Jurkat, Clone E6-1 (cell line): ENCODE measurements around the gene NME3. TPM values are rescaled to one million over a fixed set of nuclear protein-coding genes. Genes with fewer than 3 reads are reported as not detected.
"Not testable (repeated sequence)": the region's sequence is repeated elsewhere in the genome, so short reads cannot be mapped to it uniquely, and the experiment has no call there.

Source experiments
- DNase-seq: peaks from one replicate; pipeline ENCODE4 v3.0.0-alpha.2; 2011; ENCODE audit warnings: low read depth, low spot score
- H3K4me3 ChIP-seq: 2 replicates; pipeline ENCODE4 v1.5.1; 2011; ENCODE audit warnings: mild to moderate bottlenecking, low read length, control low read depth, moderate library complexity
- polyA plus RNA-seq: library from polyadenylated mRNA; unstranded; fragments of >200 nt; gene quantifications from one replicate; pipeline ENCODE4 v1.2.1, GENCODE V29; 2012; ENCODE audit warnings: missing spikeins; ENCODE audit not compliant: insufficient read length, insufficient read depth

Gene NME3
- 3.6 TPM for polyA plus RNA-seq

DNA sequence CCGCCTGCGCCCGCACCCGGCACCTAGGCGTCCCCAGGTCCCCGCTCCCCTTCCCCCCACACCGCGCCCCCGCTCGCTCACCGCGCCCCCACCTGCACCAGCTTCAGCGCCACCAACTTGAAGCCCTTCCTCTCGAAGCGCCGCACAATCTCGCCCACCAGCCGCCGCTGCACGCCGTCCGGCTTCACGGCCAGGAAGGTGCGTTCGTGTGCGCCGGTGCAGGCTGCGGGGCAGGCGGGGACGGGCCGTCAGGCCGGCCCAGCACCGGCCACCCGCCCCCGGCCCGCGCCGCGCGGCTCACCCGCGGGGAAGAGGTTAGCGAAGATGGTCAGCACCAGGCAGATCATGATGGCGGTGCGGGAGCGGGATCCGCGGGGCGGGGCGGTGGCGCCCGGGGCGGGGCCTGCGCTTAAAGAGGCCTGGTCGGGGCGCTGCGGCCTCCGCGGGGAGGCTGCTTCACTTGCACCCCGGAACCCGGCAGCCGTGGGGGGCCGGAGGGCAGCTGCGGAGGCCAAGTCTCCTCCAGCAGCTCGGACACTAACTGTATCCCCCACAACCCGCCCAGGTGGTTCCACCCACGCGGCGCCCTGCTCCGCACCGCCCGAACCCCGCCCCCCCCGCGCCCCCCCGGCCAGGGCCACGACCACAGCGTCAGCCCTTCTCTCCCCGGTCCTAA lies at the start of gene NME3:
Gene NME3, minus strand, starts transcription at position 356 of the 676 bp plus-strand sequence. Its CDS starts 9 bp downstream, at position 347.
- H3K4me3 ChIP-seq = peak within 1 kb of the TSS; percentile 85
- DNase-seq = no peak

DNA sequence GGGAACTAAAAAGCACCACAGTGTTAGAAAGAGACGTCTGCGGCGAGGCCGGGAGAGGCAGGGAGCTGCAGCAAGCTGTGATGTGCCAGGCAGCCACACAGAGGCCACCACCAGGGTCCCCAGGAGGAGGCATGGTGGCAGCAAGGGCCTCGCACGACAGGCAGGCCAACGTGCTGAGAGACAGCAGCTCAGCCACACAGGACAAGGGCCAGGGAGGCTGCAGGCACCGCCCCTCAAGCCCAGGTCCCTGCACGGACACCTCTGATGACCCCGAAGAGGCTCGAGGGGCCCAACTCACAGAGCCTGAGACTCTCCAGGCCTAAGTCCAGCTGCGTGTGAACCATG lies 49.6 kb upstream of the NME3 start:
- DNase-seq = no peak
- no peak overlapping the region for H3K4me3 ChIP-seq

DNA sequence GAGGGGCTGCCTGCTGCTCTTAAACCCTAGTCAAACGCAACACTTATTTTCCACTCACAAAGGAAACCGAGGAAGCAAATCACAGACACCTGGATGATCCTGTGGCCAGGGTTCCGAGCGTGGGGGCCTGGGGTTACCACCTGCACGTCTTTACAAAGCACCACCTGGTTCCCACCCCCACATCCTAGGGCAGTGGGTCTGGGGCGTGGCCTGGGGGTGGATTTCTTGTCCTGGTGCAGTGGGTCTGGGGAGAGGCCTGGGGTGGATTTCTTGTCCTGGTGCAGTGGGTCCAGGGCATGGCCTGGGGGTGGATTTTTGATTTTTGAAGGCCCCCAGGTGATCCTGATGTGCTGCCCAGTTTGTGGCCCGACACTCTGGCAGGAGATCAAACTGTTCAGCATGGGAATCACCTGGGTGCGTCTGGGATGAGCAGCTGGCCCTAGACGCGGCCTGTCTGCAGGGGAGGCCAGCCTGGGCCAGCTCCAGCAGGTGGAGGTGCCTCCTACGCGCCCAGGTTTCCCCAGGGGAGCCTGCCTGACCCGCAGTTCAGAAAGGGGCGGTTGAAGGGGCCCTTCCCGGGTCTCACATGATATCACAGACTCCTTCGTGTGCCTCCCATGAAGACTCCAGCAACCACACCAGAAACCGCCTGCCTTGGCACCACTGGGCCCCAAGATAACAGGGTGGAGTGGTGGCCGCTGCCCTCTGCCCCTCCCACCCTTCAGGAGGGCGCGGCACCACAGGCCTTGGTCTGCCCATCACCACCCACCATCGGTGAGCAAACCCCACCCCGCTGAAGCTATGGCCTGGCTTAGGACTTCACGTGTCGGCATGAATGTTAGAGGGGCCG lies 49.0 kb upstream of the NME3 start:
- H3K4me3 ChIP-seq = no peak overlapping the region
- DNase-seq = no peak

DNA sequence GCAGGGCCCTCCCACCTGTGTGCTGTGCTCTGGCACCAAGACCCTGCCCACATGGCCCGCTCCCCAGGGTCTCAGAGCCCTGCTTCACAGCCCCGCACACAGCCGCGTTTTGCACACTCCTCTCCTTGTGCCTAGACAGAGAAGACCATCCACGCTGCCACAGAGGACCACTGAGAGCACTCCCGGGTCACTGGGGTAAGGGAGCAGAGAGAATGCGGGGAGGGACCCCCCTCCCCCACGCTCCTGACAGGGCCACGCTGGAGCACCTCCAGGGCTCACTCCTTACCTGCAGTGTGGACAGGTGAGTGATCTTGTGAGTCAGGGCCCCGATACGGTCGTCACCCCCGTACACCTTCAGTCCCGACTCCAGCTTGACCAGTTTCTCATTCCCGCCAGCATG lies 48.3 kb upstream of the NME3 start:
- DNase-seq = no peak
- H3K4me3 ChIP-seq = no peak overlapping the region

GRCh38 chr16:1818873-1819525 lies 47.7 kb upstream of the NME3 start:
- H3K4me3 ChIP-seq = no peak overlapping the region
- no peak for DNase-seq

DNA sequence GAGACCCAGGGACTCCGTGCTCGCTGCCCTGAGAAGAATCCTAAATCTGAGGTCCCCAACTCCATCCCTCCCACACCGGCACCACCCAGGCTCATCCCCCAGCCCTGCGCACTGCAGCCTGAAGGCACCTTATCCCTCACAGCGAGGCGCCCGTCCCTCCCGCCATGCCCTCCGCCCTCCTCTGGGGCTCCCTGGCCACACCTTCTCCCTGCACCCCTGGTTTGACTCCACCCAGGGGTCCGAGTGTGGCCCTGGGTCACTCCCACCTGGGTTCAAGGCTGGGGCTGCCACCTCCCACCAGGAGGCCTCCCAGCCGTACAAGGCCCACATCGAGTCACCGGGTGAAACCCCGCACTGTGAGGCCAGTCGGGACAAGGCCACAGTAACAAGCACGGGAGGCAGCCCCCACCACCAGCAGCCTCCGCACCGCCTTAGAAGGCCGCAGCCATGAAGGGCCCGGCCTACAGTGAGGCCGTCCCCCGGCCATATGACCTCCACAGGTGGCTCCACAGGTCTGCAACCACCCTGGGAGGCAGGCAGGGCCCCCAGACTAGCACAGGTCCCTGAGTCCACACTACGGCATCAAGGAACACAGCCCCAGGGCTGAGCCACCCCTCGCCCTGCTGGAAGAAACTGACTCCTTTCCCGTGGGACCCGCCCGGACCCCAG lies 47.0 kb upstream of the NME3 start:
- H3K4me3 ChIP-seq = no peak overlapping the region
- no peak for DNase-seq

DNA sequence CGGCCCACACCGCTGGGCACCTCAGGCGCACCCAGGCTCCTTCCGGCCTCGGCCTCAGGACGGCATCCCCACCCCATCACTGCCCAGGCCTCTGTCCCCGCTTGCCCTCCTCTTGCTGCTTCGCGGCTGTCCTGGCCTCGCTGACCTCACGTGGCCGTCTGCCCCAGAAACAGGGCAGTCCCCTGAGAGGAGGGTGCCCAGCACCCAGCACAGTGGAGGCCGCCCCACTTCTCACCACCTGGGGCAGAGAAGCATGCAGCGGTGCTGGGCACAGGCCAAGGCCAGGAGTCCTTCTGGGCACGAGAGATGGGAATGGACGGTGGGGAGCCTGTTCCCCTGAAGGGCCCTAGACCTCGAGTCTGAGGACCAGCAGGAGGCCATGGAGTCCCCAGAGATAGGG lies 46.4 kb upstream of the NME3 start:
- H3K4me3 ChIP-seq = no peak overlapping the region
- DNase-seq = no peak

- H3K4me3 ChIP-seq = no peak overlapping the region
- no peak for DNase-seq
Measured at GRCh38 chr16:1817276-1817589, 45.9 kb upstream of the NME3 start.

DNA sequence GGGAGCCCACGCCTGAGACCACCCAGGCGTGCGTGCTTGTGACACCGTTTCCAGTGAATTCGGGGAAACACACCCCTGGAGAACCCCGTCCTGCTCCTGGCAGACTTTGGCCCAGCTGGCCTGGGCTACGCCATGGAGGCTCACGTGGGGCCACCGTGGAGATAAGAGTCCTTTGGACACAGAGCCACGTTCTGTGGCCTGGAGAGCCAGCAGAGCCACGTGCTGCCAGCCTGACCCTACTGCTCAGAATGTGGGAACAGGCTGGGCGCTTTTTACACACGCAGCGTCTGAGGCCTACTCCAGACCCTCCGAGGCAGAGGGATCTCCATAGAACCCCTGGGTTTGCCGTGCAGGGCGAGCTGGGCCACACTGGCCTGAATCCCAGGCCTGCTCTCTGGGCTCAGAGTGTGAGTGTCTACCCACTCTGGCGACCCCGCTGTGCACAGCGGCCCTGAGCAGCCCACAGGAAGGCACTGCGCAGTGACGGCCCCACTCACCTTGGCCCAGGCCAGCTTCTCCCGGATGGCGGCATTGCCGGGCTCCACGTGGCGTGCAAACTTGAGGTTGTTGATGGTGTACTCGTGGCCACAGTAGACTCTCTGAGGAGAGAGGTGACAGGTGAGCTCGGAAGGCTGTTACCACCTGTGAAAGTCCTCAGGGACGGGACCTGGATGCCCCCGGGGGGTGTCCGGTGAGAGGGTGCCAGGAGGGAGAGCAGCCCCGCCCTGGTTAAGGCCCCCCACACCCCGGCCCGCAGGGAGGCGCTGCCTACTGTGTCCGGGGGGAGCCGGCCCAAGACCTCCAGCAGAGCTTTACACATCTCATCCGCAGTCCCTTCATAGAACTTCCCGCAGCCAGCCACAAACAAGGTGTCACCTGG lies 45.3 kb upstream of the NME3 start:
- H3K4me3 ChIP-seq = no peak overlapping the region
- no peak for DNase-seq

DNA sequence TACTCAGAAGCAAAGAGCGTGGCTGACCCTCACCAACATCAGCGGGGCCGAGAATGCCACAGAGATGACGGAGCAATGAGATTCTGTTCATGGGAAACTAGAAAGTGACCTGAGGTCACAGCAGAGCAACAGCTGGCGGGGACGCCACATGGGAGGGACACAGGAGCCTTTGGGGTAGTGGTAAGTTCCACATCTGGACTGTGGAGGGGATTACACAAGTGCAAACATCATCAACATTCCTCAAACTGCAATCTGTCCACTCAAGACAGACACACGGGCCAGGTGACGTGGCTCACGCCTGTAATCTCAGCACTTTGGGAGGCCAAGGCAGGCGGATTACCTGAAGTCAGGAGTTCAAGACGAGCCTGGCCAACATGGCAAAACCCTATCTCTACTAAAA lies 44.1 kb upstream of the NME3 start:
- no peak for DNase-seq

DNA sequence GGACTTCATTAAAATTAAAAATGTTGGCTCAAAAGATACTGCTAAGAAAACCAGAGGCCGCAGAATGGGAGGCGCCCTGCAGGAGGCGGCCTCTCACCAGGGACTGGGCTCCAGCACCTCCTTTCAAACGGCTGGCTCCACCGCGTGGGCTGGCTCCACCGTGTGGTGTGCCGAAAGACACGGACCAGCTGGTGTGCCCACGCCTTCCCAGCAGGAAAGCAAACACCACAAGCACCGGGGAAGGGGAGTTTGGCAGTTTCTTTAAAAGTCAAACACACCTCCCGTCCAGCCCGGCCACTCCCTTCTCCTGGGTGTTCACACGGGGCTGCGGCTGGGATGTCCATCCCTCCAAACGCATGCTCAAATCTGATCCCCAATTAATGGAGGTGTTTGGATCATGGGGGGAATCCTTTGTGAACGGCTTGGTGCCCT lies 41.4 kb upstream of the NME3 start:
- H3K4me3 ChIP-seq = no peak overlapping the region
- peak; percentile 33 for DNase-seq

More for the DNA sequence above, 44.1 kb upstream of the NME3 start:
- no peak overlapping the region for H3K4me3 ChIP-seq

DNA sequence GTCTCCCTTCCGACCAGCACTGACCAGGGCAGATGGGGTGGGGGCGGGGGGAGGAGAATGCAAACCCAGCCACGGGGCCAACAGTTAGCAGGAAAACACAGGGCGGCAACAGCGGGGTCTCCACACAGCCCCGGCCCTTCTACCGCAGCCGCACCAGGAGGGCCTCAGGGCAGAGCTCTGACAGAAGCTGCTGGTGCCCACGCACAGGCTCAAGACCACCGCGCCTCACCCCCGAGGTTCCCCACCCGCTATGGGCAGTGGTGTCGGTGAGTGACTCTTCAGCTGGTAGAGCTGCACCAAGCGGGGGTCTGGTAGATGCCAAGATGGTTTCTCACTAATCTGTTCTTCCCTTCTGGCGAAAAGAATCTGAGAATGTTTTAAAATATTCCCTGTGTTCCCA lies 39.2 kb upstream of the NME3 start:
- H3K4me3 ChIP-seq = no peak overlapping the region
- no peak for DNase-seq

GRCh38 chr16:1810106-1810505 lies 38.8 kb upstream of the NME3 start:
- no peak overlapping the region for H3K4me3 ChIP-seq
- DNase-seq = no peak

GRCh38 chr16:1809281-1809801 lies 38.0 kb upstream of the NME3 start:
- H3K4me3 ChIP-seq = no peak overlapping the region
- no peak for DNase-seq

DNA sequence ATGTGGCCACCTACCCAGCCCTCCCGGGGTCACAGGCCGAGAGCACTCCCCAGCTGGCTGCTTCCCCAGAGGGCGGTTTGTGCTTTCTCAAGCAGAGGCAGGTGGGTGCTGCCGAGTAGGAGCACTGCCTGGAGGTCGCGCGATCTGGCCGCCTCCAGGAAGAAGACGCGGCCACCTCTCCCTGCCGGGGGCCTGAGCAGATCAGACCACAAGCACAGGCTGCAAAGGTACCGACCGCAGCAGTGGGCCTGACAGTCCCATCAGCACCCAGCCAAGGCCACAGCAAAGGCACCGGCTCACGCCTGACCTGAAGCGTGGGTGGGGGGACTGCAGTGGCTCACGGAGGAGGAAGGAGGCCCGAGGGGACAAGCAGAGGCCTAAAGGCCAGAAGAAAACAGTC lies 37.3 kb upstream of the NME3 start:
- no peak for DNase-seq
- no peak overlapping the region for H3K4me3 ChIP-seq

GRCh38 chr16:1807626-1808025 lies 36.3 kb upstream of the NME3 start:
- H3K4me3 ChIP-seq = no peak overlapping the region
- no peak for DNase-seq

- DNase-seq = no peak
- H3K4me3 ChIP-seq = no peak overlapping the region
Measured at GRCh38 chr16:1800701-1801100, 29.4 kb upstream of the NME3 start.

GRCh38 chr16:1799263-1799662 lies 27.9 kb upstream of the NME3 start:
- H3K4me3 ChIP-seq, DNase-seq: not testable (repeated sequence)
